HEK293 (cell line): ENCODE data around the gene SELENOS.

Experiments
- CTCF ChIA-PET: fragments of 350-600 bp; formaldehyde crosslinking; extraction: SDS; loops from one replicate; lab custom pipeline; 2021; ENCODE audit warnings: antibody characterized with exemption; lab: Yijun Ruan, JAX
- POLR2A ChIA-PET: fragments of 300-600 bp; formaldehyde crosslinking; extraction: SDS; loops from one replicate; lab custom pipeline; 2020; ENCODE audit warnings: antibody characterized with exemption, inconsistent platforms; lab: Yijun Ruan, JAX
- H3K27ac ChIP-seq: fragments of 200-500 bp; sonication (Bioruptor generic); 2 replicates; pipeline ENCODE4 v1.5.1; 2014; ENCODE audit warnings: low read depth, low read length, control low read depth, inconsistent platforms; ENCODE audit errors: extremely low read depth
- H3K36me3 ChIP-seq, 2 experiments: fragments of 200-500 bp in 1 of 2; sonication (Bioruptor generic) in 1 of 2; 1 replicate in 1 of 2; 2 replicates in 1 of 2; pipeline ENCODE4 v1.5.1; 2014 to 2017; ENCODE audit warnings: inconsistent platforms in 2 of 2, low read length in 2 of 2; ENCODE audit not compliant: control insufficient read depth in 2 of 2, insufficient read depth in 1 of 2
- H3K4me1 ChIP-seq: fragments of 200-500 bp; sonication (Bioruptor generic); 2 replicates; pipeline ENCODE4 v1.5.1; 2014; ENCODE audit warnings: mild to moderate bottlenecking, low read length, inconsistent platforms; ENCODE audit not compliant: control insufficient read depth, insufficient read depth
- H3K4me3 ChIP-seq: 2 replicates; pipeline ENCODE4 v1.5.1; 2011; ENCODE audit warnings: low read depth, mild to moderate bottlenecking, control low read depth, low read length, moderate library complexity
- H3K9me3 ChIP-seq: fragments of 200-500 bp; sonication (Bioruptor generic); 2 replicates; pipeline ENCODE4 v1.5.1; 2014; ENCODE audit warnings: low read depth, low read length, inconsistent platforms; ENCODE audit not compliant: control insufficient read depth, insufficient read depth
- GLIS2 ChIP-seq: fragments of 450-650 bp; formaldehyde crosslinking; IDR thresholded peaks from 2 replicates; pipeline ENCODE4 v1.5.1; 2016; ENCODE audit warnings: missing biosample characterization, missing genetic modification characterization
- KLF1 ChIP-seq: fragments of 450-650 bp; formaldehyde crosslinking; IDR thresholded peaks from 2 replicates; pipeline ENCODE4 v1.5.1; 2016; ENCODE audit warnings: missing biosample characterization, missing genetic modification characterization
- KLF16 ChIP-seq: fragments of 450-650 bp; formaldehyde crosslinking; IDR thresholded peaks from 2 replicates; pipeline ENCODE4 v1.5.1; 2017; ENCODE audit warnings: missing biosample characterization, missing genetic modification characterization
- PRDM6 ChIP-seq: fragments of 450-650 bp; formaldehyde crosslinking; IDR thresholded peaks from 2 replicates; pipeline ENCODE4 v1.5.1; 2017; ENCODE audit warnings: missing biosample characterization, missing genetic modification characterization
- TRIM28 ChIP-seq: IDR thresholded peaks from 2 replicates; pipeline ENCODE4 v1.6.1; 2011; ENCODE audit warnings: low read length, control low read depth, borderline replicate concordance
- WT1 ChIP-seq: fragments of 450-650 bp; formaldehyde crosslinking; IDR thresholded peaks from 2 replicates; pipeline ENCODE4 v1.5.1; 2016; ENCODE audit warnings: missing biosample characterization, missing genetic modification characterization
- ZBTB20 ChIP-seq: fragments of 450-650 bp; formaldehyde crosslinking; IDR thresholded peaks from 2 replicates; pipeline ENCODE4 v1.5.1; 2016; ENCODE audit warnings: missing biosample characterization, missing genetic modification characterization
- ZBTB26 ChIP-seq: fragments of 450-650 bp; formaldehyde crosslinking; optimal IDR thresholded peaks from 2 replicates; pipeline ENCODE3; 2016; ENCODE audit warnings: missing biosample characterization, mild to moderate bottlenecking, missing genetic modification characterization
- ZBTB6 ChIP-seq: fragments of 450-650 bp; formaldehyde crosslinking; IDR thresholded peaks from 2 replicates; pipeline ENCODE4 v1.5.1; 2017; ENCODE audit warnings: missing biosample characterization, missing genetic modification characterization
- ZNF146 ChIP-seq: fragments of 450-650 bp; formaldehyde crosslinking; IDR thresholded peaks from 2 replicates; pipeline ENCODE4 v1.5.1; 2016; ENCODE audit warnings: missing biosample characterization, missing genetic modification characterization
- ZNF2 ChIP-seq: fragments of 450-650 bp; formaldehyde crosslinking; IDR thresholded peaks from 2 replicates; pipeline ENCODE4 v1.5.1; 2016; ENCODE audit warnings: missing biosample characterization, missing genetic modification characterization
- ZNF354C ChIP-seq: fragments of 450-650 bp; formaldehyde crosslinking; IDR thresholded peaks from 2 replicates; pipeline ENCODE4 v1.5.1; 2016; ENCODE audit warnings: missing biosample characterization, missing genetic modification characterization, low read depth, borderline replicate concordance
- ZNF426 ChIP-seq: fragments of 450-650 bp; formaldehyde crosslinking; IDR thresholded peaks from 2 replicates; pipeline ENCODE4 v1.5.1; 2017; ENCODE audit warnings: missing biosample characterization, missing genetic modification characterization, mild to moderate bottlenecking, inconsistent platforms, moderate library complexity
- ZNF510 ChIP-seq: fragments of 450-650 bp; formaldehyde crosslinking; IDR thresholded peaks from 2 replicates; pipeline ENCODE4 v1.5.1; 2018; ENCODE audit warnings: mild to moderate bottlenecking, missing genetic modification characterization, missing biosample characterization; ENCODE audit not compliant: insufficient replicate concordance
- ZNF513 ChIP-seq: fragments of 450-650 bp; IDR thresholded peaks from 2 replicates; pipeline ENCODE4 v1.5.1; 2018; ENCODE audit warnings: missing biosample characterization, missing genetic modification characterization
- ZNF560 ChIP-seq: fragments of 450-650 bp; formaldehyde crosslinking; IDR thresholded peaks from 2 replicates; pipeline ENCODE4 v1.5.1; 2017; ENCODE audit warnings: missing biosample characterization, missing genetic modification characterization, borderline replicate concordance
- ZNF677 ChIP-seq: fragments of 450-650 bp; IDR thresholded peaks from 2 replicates; pipeline ENCODE4 v1.5.0; 2018; ENCODE audit warnings: missing biosample characterization, mild to moderate bottlenecking, missing genetic modification characterization, moderate library complexity
- ZNF777 ChIP-seq: fragments of 450-650 bp; formaldehyde crosslinking; IDR thresholded peaks from 2 replicates; pipeline ENCODE4 v1.5.1; 2017; ENCODE audit warnings: missing biosample characterization, missing genetic modification characterization, borderline replicate concordance
- ZNF830 ChIP-seq: fragments of 450-650 bp; IDR thresholded peaks from 2 replicates; pipeline ENCODE4 v1.5.0; 2018; ENCODE audit warnings: missing biosample characterization, missing genetic modification characterization, low read depth, mild to moderate bottlenecking, moderate library complexity
- TF ChIP-seq, protein P1 (sequence below): fragments of 450-650 bp; formaldehyde crosslinking; IDR thresholded peaks from 2 replicates; pipeline ENCODE4 v1.5.1; 2016; ENCODE audit warnings: missing biosample characterization, missing genetic modification characterization, low read depth

The SELENOS gene

GRCh38 chr15:101254157-101255050, 22.9 kb downstream of the SELENOS start:
- POLR2A ChIA-PET = interaction anchor here (0.6 kb wide), 1 partner anchor 13 kb away, joined by 3 read pairs; no protein-coding TSS in a partner anchor
- H3K27ac ChIP-seq = no peak overlapping the region
- H3K36me3 ChIP-seq = no peaks in the 10 kb centered on the region
- TF ChIP-seq ZNF354C (tag by site-specific recombination) (no peak), ZNF560 (tag by site-specific recombination) (no peak), WT1 (no peak), PRDM6 (tag by site-specific recombination) (no peak), KLF1 (tag by site-specific recombination) (no peak), TRIM28 (no peak), ZNF2 (tag by site-specific recombination) (no peak), ZNF777 (tag by site-specific recombination) (no peak), ZBTB20 (no peak), GLIS2 (no peak), ZNF830 (tag by site-specific recombination) (no peak), ZBTB6 (tag by site-specific recombination) (no peak), ZNF510 (tag by site-specific recombination) (no peak), KLF16 (tag by site-specific recombination) (no peak), ZNF146 (tag by site-specific recombination) (no peak), ZNF426 (tag by site-specific recombination) (no peak)
- TF ChIP-seq, protein P1, sequence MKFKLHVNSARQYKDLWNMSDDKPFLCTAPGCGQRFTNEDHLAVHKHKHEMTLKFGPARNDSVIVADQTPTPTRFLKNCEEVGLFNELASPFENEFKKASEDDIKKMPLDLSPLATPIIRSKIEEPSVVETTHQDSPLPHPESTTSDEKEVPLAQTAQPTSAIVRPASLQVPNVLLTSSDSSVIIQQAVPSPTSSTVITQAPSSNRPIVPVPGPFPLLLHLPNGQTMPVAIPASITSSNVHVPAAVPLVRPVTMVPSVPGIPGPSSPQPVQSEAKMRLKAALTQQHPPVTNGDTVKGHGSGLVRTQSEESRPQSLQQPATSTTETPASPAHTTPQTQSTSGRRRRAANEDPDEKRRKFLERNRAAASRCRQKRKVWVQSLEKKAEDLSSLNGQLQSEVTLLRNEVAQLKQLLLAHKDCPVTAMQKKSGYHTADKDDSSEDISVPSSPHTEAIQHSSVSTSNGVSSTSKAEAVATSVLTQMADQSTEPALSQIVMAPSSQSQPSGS = no peak
- TF ChIP-seq, all 188 proteins: peak for 0
- no peaks in the 10 kb centered on the region for H3K9me3 ChIP-seq
- CTCF ChIA-PET = interaction anchor here (0.5 to 12.5 kb wide), 5 partner anchors 9 to 503 kb away, joined by 3 to 223 read pairs (median 5); no protein-coding TSS in a partner anchor
- H3K4me1 ChIP-seq = peaks cover 10% of the 10 kb centered on the region; the same call in 1 of the 2 replicates
- H3K4me3 ChIP-seq = no peak overlapping the region

DNA sequence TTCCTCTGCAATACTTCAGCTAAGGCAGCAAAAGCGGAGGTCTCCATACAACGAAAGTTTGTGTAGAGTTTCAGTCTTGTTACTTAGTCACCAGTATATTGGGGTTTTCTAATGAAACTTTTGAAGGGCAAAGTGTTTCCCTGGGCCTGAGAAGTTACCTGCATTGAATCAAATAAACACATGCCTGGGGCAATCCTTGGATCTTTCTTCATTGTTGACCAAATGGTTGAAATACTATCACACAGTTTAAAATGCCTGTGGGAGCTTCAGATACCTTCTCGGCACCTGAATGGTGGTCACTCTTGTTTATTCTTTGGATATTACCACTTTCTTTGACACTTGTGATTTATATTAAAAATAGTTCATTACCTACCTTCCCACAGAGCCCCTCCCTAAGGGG, 24.4 kb downstream of the SELENOS start:
- peaks cover 15% of the 10 kb centered on the region for H3K4me1 ChIP-seq
- CTCF ChIA-PET = interaction anchor here (1.6 to 12.5 kb wide), 3 partner anchors 163 to 241 kb away, joined by 5 to 223 read pairs (median 6); no protein-coding TSS in a partner anchor
- no peaks in the 10 kb centered on the region for H3K9me3 ChIP-seq
- POLR2A ChIA-PET = interaction anchor here (1.3 to 1.6 kb wide), 3 partner anchors 13 to 23 kb away, joined by 3 to 7 read pairs (median 4); no protein-coding TSS in a partner anchor
- peaks cover 0 to 4% of the 10 kb centered on the region in 2 experiments; a peak in 1 of 3 replicates for H3K36me3 ChIP-seq
- H3K27ac ChIP-seq = no peak overlapping the region
- peak overlapping the region; percentile 85; the same call in 1 of the 2 replicates for H3K4me3 ChIP-seq
- TF ChIP-seq ZNF513 (tag by site-specific recombination) (no peak), ZNF677 (tag by site-specific recombination) (no peak), ZBTB26 (tag by site-specific recombination) (no peak)
